SK-N-SH (cell line): ENCODE data around the gene RNF112. TPM values are rescaled to one million over a fixed set of nuclear protein-coding genes. Genes with fewer than 3 reads are reported as not detected.

Experiments used
- CTCF ChIA-PET: fragments of 300-600, 350-600 bp; formaldehyde crosslinking; extraction: SDS; loops from one replicate; lab custom pipeline; 2021; lab: Yijun Ruan, JAX
- POLR2A ChIA-PET: fragments of 350-600 bp; sonication (Branson Sonifier 250); formaldehyde crosslinking; extraction: SDS; loops from one replicate; lab custom pipeline; 2020; ENCODE audit warnings: antibody characterized with exemption, inconsistent platforms; lab: Yijun Ruan, JAX
- DNase-seq: peaks from one replicate; pipeline ENCODE4 v3.0.0; 2012
- H2AFZ ChIP-seq: fragments of 200-600 bp; sonication (generic); 2 replicates; pipeline ENCODE4 v1.8.1; 2016; ENCODE audit warnings: antibody characterized with exemption, mild to moderate bottlenecking, low read depth
- H3F3A ChIP-seq: fragments of 200-600 bp; sonication (generic); replicated peaks from 2 replicates; pipeline ENCODE3; 2016; ENCODE audit warnings: antibody characterized with exemption, mild to moderate bottlenecking; ENCODE audit not compliant: insufficient read depth
- H3K27ac ChIP-seq, 2 experiments: fragments of 200-500 bp in 1 of 2; fragments of 200-600 bp in 1 of 2; sonication (Bioruptor generic) in 1 of 2; sonication (generic), shearing (Covaris generic) in 1 of 2; 2 replicates each; pipeline versions ENCODE4 v1.5.1 to v1.6.1; 2014 to 2016; ENCODE audit warnings: low read depth in 2 of 2, inconsistent platforms in 1 of 2, low read length in 1 of 2, mild to moderate bottlenecking in 1 of 2, mixed read lengths in 1 of 2
- H3K27me3 ChIP-seq: fragments of 200-600 bp; sonication (generic), shearing (Covaris generic); 2 replicates; pipeline ENCODE4 v1.6.1; 2016; ENCODE audit warnings: mixed run types; ENCODE audit not compliant: insufficient read depth
- H3K36me3 ChIP-seq, 2 experiments: fragments of 200-500 bp in 1 of 2; fragments of 200-600 bp in 1 of 2; sonication (Bioruptor generic) in 1 of 2; sonication (generic) in 1 of 2; replicated peaks in 1 of 2; 2 replicates each; pipeline versions ENCODE3 to v1.5.1; 2014 to 2016; ENCODE audit warnings: low read length in 1 of 2, mild to moderate bottlenecking in 1 of 2; ENCODE audit not compliant: insufficient read depth in 2 of 2, control insufficient read depth in 1 of 2
- H3K4me1 ChIP-seq, 2 experiments: fragments of 200-500 bp in 1 of 2; fragments of 200-600 bp in 1 of 2; sonication (Bioruptor generic) in 1 of 2; sonication (generic), shearing (Covaris generic) in 1 of 2; 2 replicates each; pipeline versions ENCODE4 v1.5.1 to v1.6.1; 2014 to 2016; ENCODE audit warnings: low read depth in 1 of 2, low read length in 1 of 2, mixed run types in 1 of 2; ENCODE audit not compliant: insufficient read depth in 2 of 2, control insufficient read depth in 1 of 2
- H3K4me2 ChIP-seq: fragments of 200-600 bp; sonication (generic), shearing (Covaris generic); 2 replicates; pipeline ENCODE4 v1.6.1; 2017; ENCODE audit warnings: mixed run types
- H3K4me3 ChIP-seq, 2 experiments: fragments of 200-500 bp in 1 of 2; fragments of 200-600 bp in 1 of 2; sonication (Bioruptor generic) in 1 of 2; sonication (generic), shearing (Covaris generic) in 1 of 2; 2 replicates each; pipeline versions ENCODE4 v1.5.1 to v1.8.1; 2014 to 2016; ENCODE audit warnings: low read depth in 2 of 2, inconsistent platforms in 1 of 2, low read length in 1 of 2, mild to moderate bottlenecking in 1 of 2, mixed read lengths in 1 of 2, moderate library complexity in 1 of 2
- H3K79me2 ChIP-seq: fragments of 200-600 bp; sonication (generic); 2 replicates; pipeline ENCODE4 v1.8.1; 2017; ENCODE audit warnings: mild to moderate bottlenecking; ENCODE audit not compliant: insufficient read depth
- H3K9ac ChIP-seq: fragments of 200-600 bp; sonication (generic); 2 replicates; pipeline ENCODE4 v1.6.1; 2017; ENCODE audit warnings: mixed run types
- H3K9me2 ChIP-seq: fragments of 200-600 bp; sonication (generic); 2 replicates; pipeline ENCODE4 v1.6.1; 2017; ENCODE audit warnings: mixed run types
- H3K9me3 ChIP-seq: fragments of 200-600 bp; sonication (generic); 2 replicates; pipeline ENCODE4 v1.6.1; 2017; ENCODE audit warnings: mixed run types, mild to moderate bottlenecking, moderate library complexity
- H4K20me1 ChIP-seq: fragments of 200-600 bp; sonication (generic); 2 replicates; pipeline ENCODE4 v1.6.1; 2017; ENCODE audit warnings: mild to moderate bottlenecking, mixed run types; ENCODE audit not compliant: insufficient read depth
- CHD2 ChIP-seq: fragments of 150-350 bp; IDR thresholded peaks from 2 replicates; pipeline ENCODE4 v1.6.1; 2018; ENCODE audit warnings: low read length; ENCODE audit not compliant: partially characterized antibody
- EZH2phosphoT487 ChIP-seq: fragments of 200-600 bp; sonication (generic); IDR thresholded peaks from 2 replicates; pipeline ENCODE4 v1.6.1; 2017; ENCODE audit warnings: low read depth, mixed run types, mild to moderate bottlenecking, antibody characterized with exemption, moderate library complexity, borderline replicate concordance
- FOXJ3 ChIP-seq: sonication (generic); formaldehyde crosslinking; IDR thresholded peaks from 2 replicates; pipeline ENCODE4 v1.5.1; 2020; ENCODE audit warnings: mild to moderate bottlenecking, missing genetic modification reagents
- FOXM1 ChIP-seq: IDR thresholded peaks from 2 replicates; pipeline ENCODE4 v1.4.0; 2012; ENCODE audit warnings: low read depth, mild to moderate bottlenecking
- GABPA ChIP-seq: IDR thresholded peaks from 2 replicates; pipeline ENCODE4 v1.4.0; 2012; ENCODE audit warnings: low read depth, mild to moderate bottlenecking
- JUND ChIP-seq: IDR thresholded peaks from 2 replicates; pipeline ENCODE4 v1.4.0; 2012
- MAX ChIP-seq: IDR thresholded peaks from 2 replicates; pipeline ENCODE4 v1.4.0; 2012; ENCODE audit warnings: low read depth
- MXI1 ChIP-seq: IDR thresholded peaks from 2 replicates; pipeline ENCODE4 v1.6.1; 2012; ENCODE audit warnings: mild to moderate bottlenecking, low read depth, low read length, improper control_type of control experiment
- NFIC ChIP-seq: IDR thresholded peaks from 2 replicates; pipeline ENCODE4 v1.4.0; 2012; ENCODE audit warnings: borderline replicate concordance
- PBX3 ChIP-seq: IDR thresholded peaks from 2 replicates; pipeline ENCODE4; 2012
- POLR2AphosphoS5 ChIP-seq: IDR thresholded peaks from 2 replicates; pipeline ENCODE4 v1.6.1; 2012; ENCODE audit warnings: low read depth, low read length
- RAD21 ChIP-seq: IDR thresholded peaks from 2 replicates; pipeline ENCODE4 v1.6.1; 2012; ENCODE audit warnings: mild to moderate bottlenecking, low read length
- TAF1 ChIP-seq: IDR thresholded peaks from 2 replicates; pipeline ENCODE4 v1.6.1; 2012; ENCODE audit warnings: low read depth, mild to moderate bottlenecking, low read length, moderate library complexity, borderline replicate concordance
- TCF12 ChIP-seq: IDR thresholded peaks from 2 replicates; pipeline ENCODE4 v1.4.0; 2012
- TEAD4 ChIP-seq: IDR thresholded peaks from 2 replicates; pipeline ENCODE4 v1.4.0; 2012; ENCODE audit warnings: mild to moderate bottlenecking, borderline replicate concordance; ENCODE audit not compliant: insufficient read depth
- USF1 ChIP-seq: IDR thresholded peaks from 2 replicates; pipeline ENCODE4 v1.4.0; 2012; ENCODE audit warnings: low read depth, borderline replicate concordance
- YY1 ChIP-seq: IDR thresholded peaks from 2 replicates; pipeline ENCODE4 v1.4.0; 2012; ENCODE audit warnings: low read depth, mild to moderate bottlenecking
- WGBS: methylation state at CpG from one replicate; pipeline ENCODE4 v1.1.6; 2017; ENCODE audit warnings: low lambda C conversion rate; 5-methylcytosine and 5-hydroxymethylcytosine counted together
- polyA plus RNA-seq, 3 experiments: library from polyadenylated mRNA; depleted of rRNA; stranded (reverse); fragments of >200 nt; gene quantifications; 2 replicates each; pipeline ENCODE4 v1.2.3, GENCODE V29; 2012
- TF ChIP-seq, protein P1 (sequence below): IDR thresholded peaks from 2 replicates; pipeline ENCODE4 v1.4.0; 2012; ENCODE audit warnings: low read depth, borderline replicate concordance

RNF112 gene
- polyA plus RNA-seq, 1 of the 3 experiments (the other 2 are of a cell fraction) = 22.6 TPM

GRCh38 chr17:19372011-19372370 lies 39.0 kb upstream of the RNF112 start:
- no peaks in the 10 kb centered on the region for H4K20me1 ChIP-seq
- no peaks in the 10 kb centered on the region for H3K9me3 ChIP-seq
- peaks cover 10% of the 10 kb centered on the region for H3F3A ChIP-seq
- no peak overlapping the region for H2AFZ ChIP-seq
- peaks cover 0 to 3% of the 10 kb centered on the region in 2 experiments; a peak in 3 of 4 replicates for H3K4me1 ChIP-seq
- H3K27ac ChIP-seq = no peak overlapping the region
- TF ChIP-seq MAX (no peak), CHD2 (no peak), POLR2AphosphoS5 (no peak), EZH2phosphoT487 (no peak), TEAD4 (no peak), MXI1 (no peak), TAF1 (no peak), FOXJ3 (CRISPR knock-in tag) (no peak), USF1 (no peak), GABPA (no peak), NFIC (no peak), FOXM1 (no peak)
- TF ChIP-seq, protein P1, sequence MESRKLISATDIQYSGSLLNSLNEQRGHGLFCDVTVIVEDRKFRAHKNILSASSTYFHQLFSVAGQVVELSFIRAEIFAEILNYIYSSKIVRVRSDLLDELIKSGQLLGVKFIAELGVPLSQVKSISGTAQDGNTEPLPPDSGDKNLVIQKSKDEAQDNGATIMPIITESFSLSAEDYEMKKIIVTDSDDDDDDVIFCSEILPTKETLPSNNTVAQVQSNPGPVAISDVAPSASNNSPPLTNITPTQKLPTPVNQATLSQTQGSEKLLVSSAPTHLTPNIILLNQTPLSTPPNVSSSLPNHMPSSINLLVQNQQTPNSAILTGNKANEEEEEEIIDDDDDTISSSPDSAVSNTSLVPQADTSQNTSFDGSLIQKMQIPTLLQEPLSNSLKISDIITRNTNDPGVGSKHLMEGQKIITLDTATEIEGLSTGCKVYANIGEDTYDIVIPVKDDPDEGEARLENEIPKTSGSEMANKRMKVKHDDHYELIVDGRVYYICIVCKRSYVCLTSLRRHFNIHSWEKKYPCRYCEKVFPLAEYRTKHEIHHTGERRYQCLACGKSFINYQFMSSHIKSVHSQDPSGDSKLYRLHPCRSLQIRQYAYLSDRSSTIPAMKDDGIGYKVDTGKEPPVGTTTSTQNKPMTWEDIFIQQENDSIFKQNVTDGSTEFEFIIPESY = no peak
- TF ChIP-seq, all 33 proteins: peak for 0
- ChIA-PET POLR2A (interaction anchor here (0.7 kb wide), 1 partner anchor 19 kb away, joined by 3 read pairs; no protein-coding TSS in a partner anchor), CTCF (interaction anchor here (0.6 to 5.6 kb wide), 4 partner anchors 9 to 395 kb away, joined by 3 to 37 read pairs (median 11); partner anchors contain the start of gene B9D1)
- 88% methylated on average over 8 of the region's 9 CpGs for WGBS
- Histone ChIP-seq H3K79me2 (peaks cover 11% of the 10 kb centered on the region), H3K9ac (no peak overlapping the region), H3K4me3 (no peak overlapping the region), H3K9me2 (no peaks in the 10 kb centered on the region), H3K27me3 (no peaks in the 10 kb centered on the region), H3K4me2 (no peak overlapping the region), H3K36me3 (no peaks in the 10 kb centered on the region)
- no peak for DNase-seq

DNA sequence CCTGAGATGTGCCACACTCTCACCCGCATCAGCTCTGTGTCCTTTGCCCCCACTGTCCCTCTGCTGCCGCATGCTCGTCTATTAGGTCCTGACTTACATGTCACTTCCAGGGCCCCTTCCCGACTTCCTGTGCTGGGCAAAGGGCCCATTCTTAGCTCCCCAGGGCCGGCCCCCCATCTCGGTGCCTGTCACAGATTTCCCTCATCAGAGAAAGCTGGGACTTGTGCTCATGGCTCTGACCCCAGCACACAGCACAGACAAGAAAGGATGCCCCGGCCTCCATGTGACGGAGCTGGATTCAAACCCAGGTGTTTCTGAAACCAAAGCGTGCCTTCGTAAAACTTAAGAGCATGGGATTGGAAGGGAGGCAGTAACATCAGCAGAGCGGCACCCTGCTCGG lies 38.6 kb upstream of the RNF112 start:
- Histone ChIP-seq H3K9ac (no peak overlapping the region), H3K36me3 (no peaks in the 10 kb centered on the region), H4K20me1 (no peaks in the 10 kb centered on the region), H2AFZ (no peak overlapping the region), H3K27ac (no peak overlapping the region), H3K4me1 (peaks cover 0 to 4% of the 10 kb centered on the region in 2 experiments; a peak in 3 of 4 replicates), H3K79me2 (peaks cover 11% of the 10 kb centered on the region), H3K9me2 (no peaks in the 10 kb centered on the region), H3K27me3 (no peaks in the 10 kb centered on the region), H3K4me3 (no peak overlapping the region), H3K4me2 (no peak overlapping the region), H3K9me3 (no peaks in the 10 kb centered on the region), H3F3A (peaks cover 15% of the 10 kb centered on the region)
- WGBS = 94% methylated on average over 12 of the region's 12 CpGs
- POLR2A ChIA-PET = interaction anchor here (0.7 kb wide), 1 partner anchor 18 kb away, joined by 3 read pairs; no protein-coding TSS in a partner anchor
- CTCF ChIA-PET = interaction anchor here (0.6 to 5.6 kb wide), 4 partner anchors 10 to 395 kb away, joined by 3 to 37 read pairs (median 11); partner anchors contain the start of gene B9D1
- no peak for DNase-seq
- TF ChIP-seq PBX3 (no peak), YY1 (no peak), JUND (no peak), TCF12 (no peak), RAD21 (no peak), GABPA (no peak), TAF1 (no peak), TEAD4 (no peak), FOXJ3 (CRISPR knock-in tag) (no peak), USF1 (no peak)
- TF ChIP-seq, protein P1 = no peak
